ENCODE data around the gene TYW1.
"Not testable (repeated sequence)": the region's sequence is repeated elsewhere in the genome, so short reads cannot be mapped to it uniquely, and the experiment has no call there.

DNA sequence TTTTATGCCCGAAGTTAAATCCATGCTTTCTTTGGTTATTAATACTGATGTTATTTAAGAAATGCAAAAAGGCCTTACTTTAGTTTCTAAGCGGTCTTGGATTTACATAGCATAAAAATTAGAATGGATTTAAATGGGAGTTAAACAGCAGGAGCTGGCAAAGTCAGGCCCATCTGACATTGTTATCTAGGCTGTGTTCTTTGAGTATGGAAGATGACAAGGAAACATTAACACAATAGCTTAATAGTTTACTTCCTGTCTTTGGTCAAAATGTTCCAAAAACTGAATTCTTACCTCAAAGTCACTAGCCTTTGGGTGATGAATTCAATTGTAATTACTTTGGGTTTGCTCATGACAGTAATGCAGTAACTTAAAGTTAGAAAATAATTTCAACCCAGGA lies 123.9 kb downstream of the TYW1 start:
- TF ChIP-seq, protein P1, sequence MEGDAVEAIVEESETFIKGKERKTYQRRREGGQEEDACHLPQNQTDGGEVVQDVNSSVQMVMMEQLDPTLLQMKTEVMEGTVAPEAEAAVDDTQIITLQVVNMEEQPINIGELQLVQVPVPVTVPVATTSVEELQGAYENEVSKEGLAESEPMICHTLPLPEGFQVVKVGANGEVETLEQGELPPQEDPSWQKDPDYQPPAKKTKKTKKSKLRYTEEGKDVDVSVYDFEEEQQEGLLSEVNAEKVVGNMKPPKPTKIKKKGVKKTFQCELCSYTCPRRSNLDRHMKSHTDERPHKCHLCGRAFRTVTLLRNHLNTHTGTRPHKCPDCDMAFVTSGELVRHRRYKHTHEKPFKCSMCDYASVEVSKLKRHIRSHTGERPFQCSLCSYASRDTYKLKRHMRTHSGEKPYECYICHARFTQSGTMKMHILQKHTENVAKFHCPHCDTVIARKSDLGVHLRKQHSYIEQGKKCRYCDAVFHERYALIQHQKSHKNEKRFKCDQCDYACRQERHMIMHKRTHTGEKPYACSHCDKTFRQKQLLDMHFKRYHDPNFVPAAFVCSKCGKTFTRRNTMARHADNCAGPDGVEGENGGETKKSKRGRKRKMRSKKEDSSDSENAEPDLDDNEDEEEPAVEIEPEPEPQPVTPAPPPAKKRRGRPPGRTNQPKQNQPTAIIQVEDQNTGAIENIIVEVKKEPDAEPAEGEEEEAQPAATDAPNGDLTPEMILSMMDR (IDR thresholded peaks at IDR 0.05), result not testable (repeated sequence)
- not testable (repeated sequence) for TF ChIP-seq EZH2, EZH2phosphoT487 (IDR thresholded peaks at IDR 0.05)

Measured in neural progenitor cell (in vitro differentiated cells).